Osteocyte (in vitro differentiated cells): ENCODE results near the gene XK. TPM values are rescaled to one million over a fixed set of nuclear protein-coding genes. Genes with fewer than 3 reads are reported as not detected.

ENCODE experiments used
- DNase-seq: peaks from one replicate; pipeline ENCODE4 v3.0.0; 2021; ENCODE audit warnings: mixed read lengths; ENCODE audit not compliant: unreplicated experiment; ENCODE audit errors: extremely low spot score
- H3K27ac Mint-ChIP-seq: one replicate; pipeline ENCODE4 v1.8.0; 2021; ENCODE audit warnings: mild to moderate bottlenecking, mixed read lengths; ENCODE audit not compliant: unreplicated experiment
- H3K27me3 Mint-ChIP-seq: one replicate; pipeline ENCODE4 v1.8.0; 2021; ENCODE audit warnings: mixed read lengths; ENCODE audit not compliant: unreplicated experiment
- H3K36me3 Mint-ChIP-seq: one replicate; pipeline ENCODE4 v1.8.0; 2021; ENCODE audit warnings: mixed read lengths; ENCODE audit not compliant: unreplicated experiment
- H3K4me1 Mint-ChIP-seq: one replicate; pipeline ENCODE4 v1.8.0; 2021; ENCODE audit warnings: mixed read lengths; ENCODE audit not compliant: unreplicated experiment
- H3K4me3 Mint-ChIP-seq: one replicate; pipeline ENCODE4 v1.8.0; 2021; ENCODE audit warnings: mild to moderate bottlenecking, moderate library complexity, mixed read lengths; ENCODE audit not compliant: unreplicated experiment
- H3K9me3 Mint-ChIP-seq: one replicate; pipeline ENCODE4 v1.8.0; 2021; ENCODE audit warnings: mixed read lengths; ENCODE audit not compliant: unreplicated experiment
- long read RNA-seq: library from polyadenylated mRNA; unstranded; transcript quantifications from one replicate; pipeline ENCODE4 v2.0.0, GENCODE V29; 2021
- total RNA-seq: library from RNA; stranded (reverse); gene quantifications from 2 replicates; pipeline ENCODE4 v1.2.1, GENCODE V29; 2021
- TF ChIP-seq, protein P1 (sequence below): fragments of 200-600 bp; sonication (generic); IDR thresholded peaks from 2 replicates; pipeline ENCODE4 v1.5.0; 2021; ENCODE audit warnings: antibody characterized with exemption, mild to moderate bottlenecking, moderate library complexity

The XK gene, protein sequence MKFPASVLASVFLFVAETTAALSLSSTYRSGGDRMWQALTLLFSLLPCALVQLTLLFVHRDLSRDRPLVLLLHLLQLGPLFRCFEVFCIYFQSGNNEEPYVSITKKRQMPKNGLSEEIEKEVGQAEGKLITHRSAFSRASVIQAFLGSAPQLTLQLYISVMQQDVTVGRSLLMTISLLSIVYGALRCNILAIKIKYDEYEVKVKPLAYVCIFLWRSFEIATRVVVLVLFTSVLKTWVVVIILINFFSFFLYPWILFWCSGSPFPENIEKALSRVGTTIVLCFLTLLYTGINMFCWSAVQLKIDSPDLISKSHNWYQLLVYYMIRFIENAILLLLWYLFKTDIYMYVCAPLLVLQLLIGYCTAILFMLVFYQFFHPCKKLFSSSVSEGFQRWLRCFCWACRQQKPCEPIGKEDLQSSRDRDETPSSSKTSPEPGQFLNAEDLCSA
- total RNA-seq, result not detected in 2 replicates
- long read RNA-seq, result 0 reads

DNA sequence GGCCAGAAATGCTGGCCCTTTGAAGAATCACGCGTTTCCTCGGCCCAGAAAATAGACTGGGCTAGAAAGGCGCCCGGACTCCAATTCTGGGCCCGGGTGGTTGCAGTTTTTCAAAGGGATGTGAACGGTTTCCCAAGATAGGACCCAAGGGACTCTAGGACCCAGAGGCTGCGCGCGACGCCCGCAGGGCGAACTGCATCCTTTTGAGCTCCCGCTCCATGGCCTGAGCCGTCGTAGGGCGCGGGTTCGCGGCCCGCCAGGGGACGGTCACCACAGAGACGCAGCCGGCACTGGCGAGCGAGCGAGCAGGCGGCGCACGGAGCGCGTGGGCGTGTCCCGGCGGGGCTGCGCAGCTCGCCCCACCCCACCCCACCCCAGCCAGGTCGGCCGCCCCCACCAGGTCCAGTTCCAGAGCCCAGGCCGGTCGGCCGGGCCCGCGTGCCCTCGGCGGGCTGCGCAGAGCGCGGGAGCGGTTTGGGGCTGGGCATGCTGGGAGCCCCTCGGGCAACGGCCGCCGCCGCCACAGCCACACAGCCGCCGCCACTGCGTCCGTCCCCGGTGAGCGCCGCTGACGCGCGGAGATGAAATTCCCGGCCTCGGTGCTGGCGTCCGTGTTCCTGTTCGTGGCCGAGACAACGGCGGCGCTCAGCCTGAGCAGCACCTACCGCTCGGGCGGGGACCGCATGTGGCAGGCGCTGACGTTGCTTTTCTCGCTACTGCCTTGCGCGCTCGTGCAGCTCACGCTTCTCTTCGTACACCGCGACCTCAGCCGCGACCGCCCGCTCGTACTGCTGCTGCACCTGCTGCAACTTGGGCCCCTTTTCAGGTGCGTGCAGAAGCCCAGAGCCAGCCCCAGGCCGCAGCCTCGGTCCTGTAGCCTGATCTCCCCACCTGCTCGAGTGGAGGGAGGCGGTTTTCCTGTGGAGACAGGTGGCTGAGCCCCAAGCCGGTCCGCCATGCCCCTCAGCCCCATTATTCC, at the start of gene XK:
XK (plus strand) TSS at position 411 of the 979 bp plus-strand sequence; CDS start at position 582, 171 bp downstream.
- Mint-ChIP-seq H3K36me3 (no peaks in the 10 kb centered on the region), H3K4me3 (peak within 1 kb of the TSS; percentile 61), H3K27ac (no peak within 1 kb of the TSS), H3K4me1 (no peaks in the 10 kb centered on the region), H3K9me3 (no peaks in the 10 kb centered on the region), H3K27me3 (peaks cover 17% of the 10 kb centered on the region)
- TF ChIP-seq, protein P1, sequence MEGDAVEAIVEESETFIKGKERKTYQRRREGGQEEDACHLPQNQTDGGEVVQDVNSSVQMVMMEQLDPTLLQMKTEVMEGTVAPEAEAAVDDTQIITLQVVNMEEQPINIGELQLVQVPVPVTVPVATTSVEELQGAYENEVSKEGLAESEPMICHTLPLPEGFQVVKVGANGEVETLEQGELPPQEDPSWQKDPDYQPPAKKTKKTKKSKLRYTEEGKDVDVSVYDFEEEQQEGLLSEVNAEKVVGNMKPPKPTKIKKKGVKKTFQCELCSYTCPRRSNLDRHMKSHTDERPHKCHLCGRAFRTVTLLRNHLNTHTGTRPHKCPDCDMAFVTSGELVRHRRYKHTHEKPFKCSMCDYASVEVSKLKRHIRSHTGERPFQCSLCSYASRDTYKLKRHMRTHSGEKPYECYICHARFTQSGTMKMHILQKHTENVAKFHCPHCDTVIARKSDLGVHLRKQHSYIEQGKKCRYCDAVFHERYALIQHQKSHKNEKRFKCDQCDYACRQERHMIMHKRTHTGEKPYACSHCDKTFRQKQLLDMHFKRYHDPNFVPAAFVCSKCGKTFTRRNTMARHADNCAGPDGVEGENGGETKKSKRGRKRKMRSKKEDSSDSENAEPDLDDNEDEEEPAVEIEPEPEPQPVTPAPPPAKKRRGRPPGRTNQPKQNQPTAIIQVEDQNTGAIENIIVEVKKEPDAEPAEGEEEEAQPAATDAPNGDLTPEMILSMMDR, result no peak
- DNase-seq, result no peak

DNA sequence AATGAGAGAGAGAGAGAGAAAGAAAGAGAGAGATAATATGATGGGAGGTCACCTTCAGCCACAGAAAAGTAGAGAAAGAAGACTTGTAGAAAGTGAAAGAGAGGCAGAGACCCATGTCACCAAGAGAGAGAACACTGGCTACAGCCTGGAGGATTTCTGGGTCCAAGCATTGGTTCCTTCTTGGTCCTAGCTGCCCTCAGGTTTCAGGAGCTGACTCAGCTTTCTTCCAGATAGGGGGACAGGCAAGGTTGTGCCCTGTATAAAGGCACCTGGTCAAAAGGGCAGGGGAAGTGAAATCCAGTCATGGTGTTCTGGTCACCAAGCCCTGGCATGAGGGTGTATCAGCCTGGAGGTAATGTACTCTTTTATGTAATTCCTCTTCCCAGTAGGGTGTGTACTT, 47.5 kb upstream of the XK start:
- Mint-ChIP-seq H3K27me3 (no peaks in the 10 kb centered on the region), H3K4me1 (no peaks in the 10 kb centered on the region), H3K4me3 (no peak overlapping the region), H3K36me3 (no peaks in the 10 kb centered on the region), H3K9me3 (peaks cover 18% of the 10 kb centered on the region), H3K27ac (no peak overlapping the region)
- DNase-seq, result no peak
- TF ChIP-seq, protein P1, result no peak

DNA sequence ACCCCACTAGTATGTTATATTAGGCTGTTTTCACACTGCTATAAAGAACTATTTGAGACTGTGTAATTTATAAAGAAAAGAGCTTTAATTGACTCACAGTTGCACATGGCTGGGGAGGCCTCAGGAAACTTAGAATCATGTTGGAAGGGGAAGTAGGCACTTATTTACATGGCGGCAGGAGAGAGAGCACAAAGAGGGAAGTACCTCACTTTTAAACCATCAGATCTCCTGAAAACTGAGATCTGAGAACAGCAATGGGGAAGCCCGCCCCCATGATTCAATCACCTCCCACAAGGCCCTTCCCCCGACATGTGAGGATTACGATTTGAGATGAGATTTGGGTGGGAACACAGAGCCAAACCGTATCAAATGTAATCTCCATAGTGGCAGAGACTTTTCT, 45.4 kb upstream of the XK start:
- H3K27ac Mint-ChIP-seq, result no peak overlapping the region
- peaks cover 12% of the 10 kb centered on the region for H3K9me3 Mint-ChIP-seq
- H3K36me3 Mint-ChIP-seq, result no peaks in the 10 kb centered on the region
- TF ChIP-seq, protein P1, result no peak
- no peak for DNase-seq
- no peaks in the 10 kb centered on the region for H3K27me3 Mint-ChIP-seq
- no peaks in the 10 kb centered on the region for H3K4me1 Mint-ChIP-seq
- H3K4me3 Mint-ChIP-seq, result no peak overlapping the region

DNA sequence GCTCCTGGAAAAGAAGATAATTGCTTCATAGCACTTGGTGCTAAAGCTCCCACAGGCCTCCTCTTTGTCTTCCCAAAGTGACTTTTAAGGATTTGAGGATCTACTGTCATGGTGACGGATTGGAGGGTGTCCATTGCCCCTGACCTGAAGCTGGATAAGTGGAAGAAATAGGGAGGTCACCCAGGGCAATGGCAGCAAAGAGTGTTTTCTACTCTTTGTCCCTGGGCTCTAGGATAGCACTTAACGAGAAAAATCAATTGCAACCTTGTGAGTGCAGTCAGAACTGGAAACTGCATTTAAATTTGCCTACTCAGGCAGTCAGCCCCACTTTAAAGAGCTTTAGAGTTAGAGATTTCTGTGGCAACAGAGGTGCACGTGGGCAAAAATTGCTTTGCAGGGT, 43.7 kb upstream of the XK start:
- Mint-ChIP-seq H3K27ac (no peak overlapping the region), H3K9me3 (peaks cover 21% of the 10 kb centered on the region), H3K4me1 (no peaks in the 10 kb centered on the region), H3K27me3 (no peaks in the 10 kb centered on the region), H3K36me3 (no peaks in the 10 kb centered on the region), H3K4me3 (no peak overlapping the region)
- DNase-seq, result no peak
- TF ChIP-seq, protein P1, result no peak
